AG04450 (cell line): ENCODE measurements around the gene PCDHB7. TPM values are rescaled to one million over a fixed set of nuclear protein-coding genes. Genes with fewer than 3 reads are reported as not detected.
"Not testable (repeated sequence)": the region's sequence is repeated elsewhere in the genome, so short reads cannot be mapped to it uniquely, and the experiment has no call there.

Source experiments
- CTCF ChIA-PET: fragments of 300-600, 350-600 bp; formaldehyde crosslinking; extraction: SDS; loops from one replicate; lab custom pipeline; 2022; ENCODE audit warnings: antibody characterized with exemption, inconsistent platforms; lab: Charles Lee
- POLR2A ChIA-PET: fragments of 350-600 bp; formaldehyde crosslinking; extraction: SDS; loops from one replicate; lab custom pipeline; 2021; ENCODE audit warnings: antibody characterized with exemption, inconsistent platforms; lab: Yijun Ruan, JAX
- DNase-seq: peaks from one replicate; pipeline ENCODE4 v3.0.0-alpha.2; 2011; ENCODE audit warnings: low read depth, low spot score
- H3K27ac ChIP-seq: one replicate; pipeline ENCODE4 v1.5.1; 2012; ENCODE audit warnings: low read depth, low read length, control low read depth
- H3K27me3 ChIP-seq: one replicate; pipeline ENCODE4 v1.6.0; 2012; ENCODE audit warnings: low read length; ENCODE audit not compliant: control insufficient read depth, insufficient read depth
- H3K4me3 ChIP-seq: 2 replicates; pipeline ENCODE4 v1.5.1; 2011; ENCODE audit warnings: mild to moderate bottlenecking, low read depth, low read length, control low read depth
- H3K9me3 ChIP-seq: 2 replicates; pipeline ENCODE4 v1.5.1; 2012; ENCODE audit warnings: low read length; ENCODE audit not compliant: control insufficient read depth, insufficient read depth
- polyA plus RNA-seq: library from polyadenylated mRNA; depleted of rRNA; stranded (reverse); fragments of >200 nt; gene quantifications from 2 replicates; pipeline ENCODE4 v1.2.3, GENCODE V29; 2011
- TF ChIP-seq, protein P1 (sequence below): IDR thresholded peaks from 2 replicates; pipeline ENCODE4 v1.5.1; 2011; ENCODE audit warnings: low read depth, low read length, control low read depth, inconsistent platforms

The PCDHB7 gene
- polyA plus RNA-seq, 1 experiment = 0.62 TPM

DNA sequence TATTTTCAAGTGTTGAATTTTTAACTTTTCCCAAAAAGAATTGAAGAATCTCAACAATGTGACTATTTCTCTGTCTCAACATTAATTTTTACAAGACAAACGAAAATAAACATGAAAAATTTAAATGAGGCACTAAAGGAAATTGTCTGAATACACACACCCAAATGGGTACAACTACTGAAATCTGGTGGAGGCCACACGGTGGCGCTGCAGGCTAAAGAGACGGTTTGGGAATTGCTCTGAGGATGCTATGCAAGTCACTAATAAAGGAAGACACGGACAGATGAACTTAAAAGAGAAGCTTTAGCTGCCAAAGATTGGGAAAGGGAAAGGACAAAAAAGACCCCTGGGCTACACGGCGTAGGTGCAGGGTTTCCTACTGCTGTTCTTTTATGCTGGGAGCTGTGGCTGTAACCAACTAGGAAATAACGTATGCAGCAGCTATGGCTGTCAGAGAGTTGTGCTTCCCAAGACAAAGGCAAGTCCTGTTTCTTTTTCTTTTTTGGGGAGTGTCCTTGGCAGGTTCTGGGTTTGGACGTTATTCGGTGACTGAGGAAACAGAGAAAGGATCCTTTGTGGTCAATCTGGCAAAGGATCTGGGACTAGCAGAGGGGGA lies 19.8 kb downstream of the PCDHB7 start, which contains the start of gene PCDHB10:
Gene PCDHB10, plus strand, starts transcription at position 244 of the 616 bp plus-strand sequence. Its CDS starts 200 bp downstream, at position 444.
- no peaks in the 10 kb centered on the region for H3K27me3 ChIP-seq
- CTCF ChIA-PET = interaction anchor here (0.7 to 1.4 kb wide), 7 partner anchors 10 to 372 kb away, joined by 3 to 7 read pairs (median 3); partner anchors contain the start of genes PCDHB14 and PCDHB16
- H3K9me3 ChIP-seq = peaks cover 24% of the 10 kb centered on the region
- TF ChIP-seq, protein P1, sequence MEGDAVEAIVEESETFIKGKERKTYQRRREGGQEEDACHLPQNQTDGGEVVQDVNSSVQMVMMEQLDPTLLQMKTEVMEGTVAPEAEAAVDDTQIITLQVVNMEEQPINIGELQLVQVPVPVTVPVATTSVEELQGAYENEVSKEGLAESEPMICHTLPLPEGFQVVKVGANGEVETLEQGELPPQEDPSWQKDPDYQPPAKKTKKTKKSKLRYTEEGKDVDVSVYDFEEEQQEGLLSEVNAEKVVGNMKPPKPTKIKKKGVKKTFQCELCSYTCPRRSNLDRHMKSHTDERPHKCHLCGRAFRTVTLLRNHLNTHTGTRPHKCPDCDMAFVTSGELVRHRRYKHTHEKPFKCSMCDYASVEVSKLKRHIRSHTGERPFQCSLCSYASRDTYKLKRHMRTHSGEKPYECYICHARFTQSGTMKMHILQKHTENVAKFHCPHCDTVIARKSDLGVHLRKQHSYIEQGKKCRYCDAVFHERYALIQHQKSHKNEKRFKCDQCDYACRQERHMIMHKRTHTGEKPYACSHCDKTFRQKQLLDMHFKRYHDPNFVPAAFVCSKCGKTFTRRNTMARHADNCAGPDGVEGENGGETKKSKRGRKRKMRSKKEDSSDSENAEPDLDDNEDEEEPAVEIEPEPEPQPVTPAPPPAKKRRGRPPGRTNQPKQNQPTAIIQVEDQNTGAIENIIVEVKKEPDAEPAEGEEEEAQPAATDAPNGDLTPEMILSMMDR = 0 out of 2 replicates have a peak, but pooled peaks have one; percentile 15
- DNase-seq = no peak
- H3K27ac ChIP-seq = no peak within 1 kb of the TSS
- POLR2A ChIA-PET = no interaction called here
- H3K4me3 ChIP-seq = peak within 1 kb of the TSS; percentile 41

DNA sequence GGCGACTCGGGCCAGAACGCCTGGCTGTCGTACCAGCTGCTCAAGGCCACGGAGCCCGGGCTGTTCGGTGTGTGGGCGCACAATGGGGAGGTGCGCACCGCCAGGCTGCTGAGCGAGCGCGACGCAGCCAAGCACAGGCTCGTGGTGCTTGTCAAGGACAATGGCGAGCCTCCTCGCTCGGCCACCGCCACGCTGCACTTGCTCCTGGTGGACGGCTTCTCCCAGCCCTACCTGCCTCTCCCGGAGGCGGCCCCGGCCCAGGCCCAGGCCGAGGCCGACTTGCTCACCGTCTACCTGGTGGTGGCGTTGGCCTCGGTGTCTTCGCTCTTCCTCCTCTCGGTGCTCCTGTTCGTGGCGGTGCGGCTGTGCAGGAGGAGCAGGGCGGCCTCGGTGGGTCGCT lies 21.9 kb downstream of the PCDHB7 start:
- not testable (repeated sequence) for H3K4me3 ChIP-seq

DNA sequence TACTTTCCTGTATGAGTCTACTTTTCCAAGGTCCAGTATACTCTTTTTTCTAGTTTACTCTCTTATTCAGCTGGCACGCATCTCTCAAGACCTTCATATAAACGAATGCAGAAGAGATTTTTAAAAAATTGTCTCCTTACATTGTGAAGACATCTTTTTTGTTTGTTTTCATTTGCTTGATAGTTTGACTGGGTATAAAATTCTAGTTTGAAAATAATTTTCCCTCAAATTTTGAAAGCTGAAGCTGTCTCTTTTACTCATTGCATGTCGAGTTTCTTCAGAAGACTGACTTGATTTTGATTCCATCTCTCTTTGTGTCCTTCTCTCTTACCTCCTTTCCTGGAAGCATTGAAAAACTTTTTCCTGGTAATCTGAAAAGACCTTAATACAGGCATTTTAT lies 23.9 kb downstream of the PCDHB7 start:
- Histone ChIP-seq H3K27me3 (no peaks in the 10 kb centered on the region), H3K4me3 (no peak overlapping the region), H3K27ac (no peak overlapping the region), H3K9me3 (peaks cover 20% of the 10 kb centered on the region)
- no peak for DNase-seq
- TF ChIP-seq, protein P1 = no peak
- ChIA-PET CTCF (interaction anchor here (1.2 kb wide), 1 partner anchor 9 kb away, joined by 3 read pairs; the partner anchor contains the start of gene PCDHB9), POLR2A (no interaction called here)

More for the DNA sequence above, 21.9 kb downstream of the PCDHB7 start:
- peaks cover 16% of the 10 kb centered on the region for H3K9me3 ChIP-seq
- DNase-seq, H3K27ac ChIP-seq, CTCF ChIA-PET, POLR2A ChIA-PET, H3K27me3 ChIP-seq: not testable (repeated sequence)

DNA sequence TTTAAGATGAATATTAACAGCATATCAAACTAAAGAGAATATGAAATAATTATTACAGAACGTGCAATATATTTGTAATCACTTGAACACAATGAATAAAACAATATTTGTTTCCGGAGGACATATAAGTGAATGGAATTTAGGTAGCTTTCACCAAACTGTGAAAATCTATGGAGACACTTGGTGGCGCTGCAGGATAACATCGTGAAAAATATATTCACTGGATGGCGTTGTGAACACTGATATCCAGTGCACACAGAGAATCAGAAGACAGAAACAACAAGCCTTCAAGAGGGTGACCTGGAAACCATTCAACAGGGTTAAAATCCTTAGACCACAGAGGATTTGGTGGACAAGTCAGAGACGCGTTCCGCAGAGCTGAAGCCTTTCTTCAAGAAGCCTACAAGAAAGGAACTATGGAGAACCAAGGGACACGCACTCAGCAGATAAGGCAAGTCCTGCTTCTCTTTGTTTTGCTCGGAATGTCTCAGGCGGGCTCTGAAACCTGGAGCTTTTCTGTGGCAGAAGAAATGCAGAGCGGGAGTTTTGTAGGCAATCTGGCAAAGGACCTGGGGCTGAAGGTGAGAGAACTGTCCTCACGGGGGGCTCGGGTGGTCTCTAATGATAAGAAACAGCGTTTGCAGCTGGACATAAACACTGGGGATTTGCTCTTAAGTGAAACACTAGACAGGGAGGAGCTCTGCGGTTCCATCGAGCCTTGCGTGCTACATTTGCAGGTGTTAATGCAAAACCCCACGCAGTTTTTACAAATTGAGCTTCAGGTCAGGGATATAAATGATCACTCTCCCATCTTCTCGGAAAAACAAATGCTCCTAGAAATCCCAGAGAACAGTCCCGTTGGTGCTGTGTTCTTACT lies 27.2 kb downstream of the PCDHB7 start, which contains the start of gene PCDHB11:
Gene PCDHB11, plus strand, starts transcription at position 269 of the 877 bp plus-strand sequence. Its CDS starts 148 bp downstream, at position 417.
- Histone ChIP-seq H3K4me3 (no peak within 1 kb of the TSS), H3K27me3 (no peaks in the 10 kb centered on the region), H3K27ac (no peak within 1 kb of the TSS), H3K9me3 (peaks cover 29% of the 10 kb centered on the region)
- ChIA-PET CTCF (interaction anchor here (0.9 to 1.0 kb wide), 2 partner anchors 28 to 121 kb away, joined by 3 read pairs; partner anchors contain the start of gene TAF7), POLR2A (no interaction called here)
- DNase-seq = no peak
- TF ChIP-seq, protein P1 = no peak

DNA sequence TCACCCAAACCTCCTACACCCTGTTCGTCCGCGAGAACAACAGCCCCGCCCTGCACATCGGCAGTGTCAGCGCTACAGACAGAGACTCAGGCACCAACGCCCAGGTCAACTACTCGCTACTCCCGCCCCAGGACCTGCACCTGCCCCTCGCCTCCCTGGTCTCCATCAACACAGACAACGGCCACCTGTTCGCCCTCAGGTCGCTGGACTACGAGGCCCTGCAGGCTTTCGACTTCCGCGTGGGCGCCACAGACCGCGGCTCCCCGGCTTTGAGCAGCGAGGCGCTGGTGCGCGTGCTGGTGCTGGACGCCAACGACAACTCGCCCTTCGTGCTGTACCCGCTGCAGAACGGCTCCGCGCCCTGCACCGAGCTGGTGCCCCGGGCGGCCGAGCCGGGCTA lies 28.7 kb downstream of the PCDHB7 start:
- DNase-seq, H3K27ac ChIP-seq, CTCF ChIA-PET, H3K27me3 ChIP-seq, H3K4me3 ChIP-seq, POLR2A ChIA-PET: not testable (repeated sequence)
- H3K9me3 ChIP-seq = peaks cover 28% of the 10 kb centered on the region

DNA sequence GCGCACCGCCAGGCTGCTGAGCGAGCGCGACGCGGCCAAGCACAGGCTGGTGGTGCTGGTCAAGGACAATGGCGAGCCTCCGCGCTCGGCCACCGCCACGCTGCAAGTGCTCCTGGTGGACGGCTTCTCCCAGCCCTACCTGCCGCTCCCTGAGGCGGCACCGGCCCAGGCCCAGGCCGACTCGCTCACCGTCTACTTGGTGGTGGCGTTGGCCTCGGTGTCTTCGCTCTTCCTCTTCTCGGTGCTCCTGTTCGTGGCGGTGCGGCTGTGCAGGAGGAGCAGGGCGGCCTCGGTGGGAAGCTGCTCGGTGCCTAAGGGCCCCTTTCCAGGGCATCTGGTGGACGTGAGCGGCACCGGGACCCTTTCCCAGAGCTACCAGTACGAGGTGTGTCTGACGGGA lies 29.2 kb downstream of the PCDHB7 start:
- POLR2A ChIA-PET, H3K27ac ChIP-seq, H3K27me3 ChIP-seq, H3K4me3 ChIP-seq, CTCF ChIA-PET, DNase-seq: not testable (repeated sequence)
- peaks cover 28% of the 10 kb centered on the region for H3K9me3 ChIP-seq
